Measurements from ENCODE around the gene CCDC91. TPM values are rescaled to one million over a fixed set of nuclear protein-coding genes. Genes with fewer than 3 reads are reported as not detected.

CCDC91 gene
- total and polyA plus RNA-seq, 8 donors = 15.0 to 27.0 (median 19.1) TPM

DNA sequence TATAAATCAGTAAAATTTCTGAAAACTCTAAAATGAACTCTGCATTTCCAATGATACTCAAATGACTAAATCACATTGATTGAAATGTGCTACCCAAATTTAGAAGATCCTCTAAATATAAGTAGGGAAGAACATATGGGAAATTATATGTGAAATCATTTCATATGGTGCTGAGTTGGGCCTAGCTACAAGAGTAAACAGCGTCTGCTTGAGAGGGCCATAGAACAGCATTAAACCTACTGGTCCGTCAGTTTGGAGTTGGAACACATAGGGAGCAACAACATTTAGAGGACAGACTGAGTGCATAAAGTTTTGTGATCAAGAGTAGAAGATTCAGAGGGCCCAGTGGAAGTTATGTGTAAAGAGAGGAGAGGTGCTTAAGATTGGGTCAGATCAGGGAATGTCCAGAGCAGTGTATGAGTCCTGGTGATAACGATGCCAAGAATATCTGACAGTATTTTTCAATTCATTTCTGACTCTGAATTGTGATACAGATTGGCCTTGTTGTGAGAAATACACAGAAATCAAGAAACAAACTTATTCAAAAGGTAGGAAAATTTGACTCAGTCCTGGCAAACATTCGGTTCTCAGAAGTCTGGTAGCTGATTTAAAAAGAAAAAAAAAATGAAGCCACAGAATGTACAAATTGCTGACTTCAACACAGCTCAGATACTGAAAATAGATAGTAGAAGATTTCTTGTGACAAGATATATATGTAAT is 362.2 kb downstream of the CCDC91 start:
- Histone ChIP-seq H3K36me3 (no peaks in the 10 kb centered on the region), H3K27ac (no peak overlapping the region), H3K4me1 (no peaks in the 10 kb centered on the region), H3K4me3 (no peak overlapping the region), H3K9me3 (no peaks in the 10 kb centered on the region), H3K27me3 (no peaks in the 10 kb centered on the region)
- WGBS, 2 donors = 90 to 97% methylated on average over 4 of the region's 4 CpGs
- TF ChIP-seq, protein P1, sequence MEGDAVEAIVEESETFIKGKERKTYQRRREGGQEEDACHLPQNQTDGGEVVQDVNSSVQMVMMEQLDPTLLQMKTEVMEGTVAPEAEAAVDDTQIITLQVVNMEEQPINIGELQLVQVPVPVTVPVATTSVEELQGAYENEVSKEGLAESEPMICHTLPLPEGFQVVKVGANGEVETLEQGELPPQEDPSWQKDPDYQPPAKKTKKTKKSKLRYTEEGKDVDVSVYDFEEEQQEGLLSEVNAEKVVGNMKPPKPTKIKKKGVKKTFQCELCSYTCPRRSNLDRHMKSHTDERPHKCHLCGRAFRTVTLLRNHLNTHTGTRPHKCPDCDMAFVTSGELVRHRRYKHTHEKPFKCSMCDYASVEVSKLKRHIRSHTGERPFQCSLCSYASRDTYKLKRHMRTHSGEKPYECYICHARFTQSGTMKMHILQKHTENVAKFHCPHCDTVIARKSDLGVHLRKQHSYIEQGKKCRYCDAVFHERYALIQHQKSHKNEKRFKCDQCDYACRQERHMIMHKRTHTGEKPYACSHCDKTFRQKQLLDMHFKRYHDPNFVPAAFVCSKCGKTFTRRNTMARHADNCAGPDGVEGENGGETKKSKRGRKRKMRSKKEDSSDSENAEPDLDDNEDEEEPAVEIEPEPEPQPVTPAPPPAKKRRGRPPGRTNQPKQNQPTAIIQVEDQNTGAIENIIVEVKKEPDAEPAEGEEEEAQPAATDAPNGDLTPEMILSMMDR (IDR thresholded peaks at IDR 0.05) = no peak
- no peak for DNase-seq
- ATAC-seq = no peak
- intact Hi-C loops (cut with DNase I) = no loop called here
- no peak for FAIRE-seq

GRCh38 chr12:28555748-28556147 is 365.5 kb downstream of the CCDC91 start:
- intact Hi-C loops (cut with DNase I) = no loop called here
- TF ChIP-seq, protein P1 (IDR thresholded peaks at IDR 0.05) = no peak
- DNase-seq (no peak), ATAC-seq (no peak), FAIRE-seq (no peak)
- H3K4me1 ChIP-seq = no peaks in the 10 kb centered on the region
- no peak overlapping the region for H3K4me3 ChIP-seq
- H3K36me3 ChIP-seq = no peaks in the 10 kb centered on the region
- 87 to 91% methylated on average over 4 of the region's 4 CpGs for WGBS, 2 donors
- H3K9me3 ChIP-seq = no peaks in the 10 kb centered on the region
- no peaks in the 10 kb centered on the region for H3K27me3 ChIP-seq
- H3K27ac ChIP-seq = no peak overlapping the region

DNA sequence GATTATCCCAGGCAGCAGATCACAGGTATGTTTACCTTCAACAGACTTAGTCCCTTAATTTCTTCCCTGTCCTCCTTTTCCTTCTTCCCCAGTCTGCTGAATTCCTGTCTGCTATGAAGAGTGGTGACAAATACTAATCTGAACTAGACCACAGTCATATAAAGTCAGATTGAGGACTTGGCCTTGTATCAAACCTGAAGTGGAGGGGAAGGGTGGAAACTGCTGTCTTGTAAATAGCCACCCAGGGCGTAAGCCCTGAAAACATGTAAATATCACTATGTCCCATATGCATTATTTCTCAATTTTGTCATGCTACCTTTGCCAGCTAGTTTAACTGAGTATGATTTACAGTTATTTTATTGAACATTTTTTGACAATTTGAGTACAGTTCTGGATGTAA is 368.0 kb downstream of the CCDC91 start:
- FAIRE-seq = no peak
- Histone ChIP-seq H3K36me3 (no peaks in the 10 kb centered on the region), H3K9me3 (no peaks in the 10 kb centered on the region), H3K27ac (no peak overlapping the region), H3K4me3 (no peak overlapping the region), H3K27me3 (no peaks in the 10 kb centered on the region), H3K4me1 (no peaks in the 10 kb centered on the region)
- WGBS, 2 donors = 56 to 63% methylated on average over 1 of the region's 1 CpG
- DNase-seq = no peak
- intact Hi-C loops (cut with DNase I) = no loop called here
- no peak for ATAC-seq
- TF ChIP-seq, protein P1 (IDR thresholded peaks at IDR 0.05) = no peak

DNA sequence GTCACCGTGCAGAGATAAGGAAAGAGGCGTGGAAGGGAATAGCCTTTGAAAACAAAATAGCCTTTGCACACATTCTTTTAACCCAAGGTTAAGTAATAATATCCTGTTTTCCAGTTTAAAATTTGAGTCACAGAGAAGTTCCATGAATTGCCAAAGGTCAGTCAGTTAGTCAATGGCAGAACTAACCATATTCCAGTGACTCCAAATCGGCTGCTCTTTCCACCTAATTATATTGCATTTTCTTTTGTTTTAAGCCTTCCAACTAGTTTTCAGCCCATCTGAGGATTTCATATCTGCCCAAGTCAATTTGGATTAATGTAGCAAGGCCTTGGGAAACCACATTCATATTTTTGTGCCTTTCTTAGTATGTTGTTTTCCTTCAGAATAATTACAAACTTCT is 373.0 kb downstream of the CCDC91 start:
- Histone ChIP-seq H3K27ac (no peak overlapping the region), H3K36me3 (no peaks in the 10 kb centered on the region), H3K4me1 (no peaks in the 10 kb centered on the region), H3K27me3 (no peaks in the 10 kb centered on the region), H3K4me3 (no peak overlapping the region), H3K9me3 (no peaks in the 10 kb centered on the region)
- no peak for DNase-seq
- peak in 1 of 4 donors; percentile 31 for ATAC-seq
- TF ChIP-seq, protein P1 (IDR thresholded peaks at IDR 0.05) = no peak
- no peak for FAIRE-seq
- intact Hi-C loops (cut with DNase I) = no loop called here
- 76% methylated on average over 3 of the region's 3 CpGs for WGBS, 2 donors

- Histone ChIP-seq H3K4me3 (no peak overlapping the region), H3K27ac (no peak overlapping the region), H3K27me3 (no peaks in the 10 kb centered on the region), H3K36me3 (no peaks in the 10 kb centered on the region), H3K4me1 (no peaks in the 10 kb centered on the region), H3K9me3 (no peaks in the 10 kb centered on the region)
- WGBS, 2 donors = 93% methylated on average over 2 of the region's 2 CpGs
- TF ChIP-seq, protein P1 (IDR thresholded peaks at IDR 0.05) = no peak
- no peak for DNase-seq
- ATAC-seq = peak in 1 of 4 donors; percentile 18
- no peak for FAIRE-seq
- intact Hi-C loops (cut with DNase I) = no loop called here
Measured at GRCh38 chr12:28563936-28564335, 373.7 kb downstream of the CCDC91 start.

Measured in pancreas (tissue), 10 donors.